Heart left ventricle (tissue), 16 donors: ENCODE measurements around the gene RPGRIP1L. TPM values are rescaled to one million over a fixed set of nuclear protein-coding genes. Genes with fewer than 3 reads are reported as not detected.
"Not testable (repeated sequence)": the region's sequence is repeated elsewhere in the genome, so short reads cannot be mapped to it uniquely, and the experiment has no call there.

Experiments
- ATAC-seq, 4 donors: fragments of 200-7000 bp; cut with Tn5 transposase; one replicate each; pipeline ENCODE4 v1.9.1; 2020 to 2022; ENCODE audit warnings: moderate library complexity in 4 of 4, mild to moderate bottlenecking in 3 of 4, moderate number of reproducible peaks in 1 of 4
- DNase-seq, 5 donors: peaks; one replicate each; pipeline ENCODE4 v3.0.0-alpha.2; 2020
- H3K27ac ChIP-seq, 12 donors: fragments of 200-600 bp; sonication (generic) in 4 of 12; one replicate each; pipeline versions ENCODE4 v1.5.0 to v1.8.0; 2016 to 2022; ENCODE audit warnings: mild to moderate bottlenecking in 2 of 12
- H3K27me3 ChIP-seq, 9 donors: fragments of 200-600 bp; sonication (generic) in 2 of 9; one replicate each; pipeline versions ENCODE4 v1.5.1 to v1.8.0; 2016 to 2022; ENCODE audit warnings: mild to moderate bottlenecking in 3 of 9
- H3K36me3 ChIP-seq, 9 donors: fragments of 200-600 bp; sonication (generic) in 2 of 9; one replicate each; pipeline versions ENCODE4 v1.5.0 to v1.8.0; 2018 to 2022; ENCODE audit warnings: mild to moderate bottlenecking in 2 of 9
- H3K4me1 ChIP-seq, 12 donors: fragments of 200-600 bp; sonication (generic) in 4 of 12; one replicate each; pipeline versions ENCODE4 v1.5.0 to v1.8.0; 2016 to 2022; ENCODE audit warnings: mild to moderate bottlenecking in 3 of 12
- H3K4me3 ChIP-seq, 12 donors: fragments of 200-600 bp; sonication (generic) in 4 of 12; one replicate each; pipeline versions ENCODE4 v1.5.0 to v1.8.0; 2017 to 2022; ENCODE audit warnings: mild to moderate bottlenecking in 9 of 12, moderate library complexity in 4 of 12
- H3K9me3 ChIP-seq, 12 donors: fragments of 200-600 bp; sonication (generic) in 4 of 12; one replicate each; pipeline versions ENCODE4 v1.5.0 to v1.8.0; 2016 to 2022; ENCODE audit warnings: mild to moderate bottlenecking in 1 of 12
- CTCF ChIP-seq, 12 donors: fragments of 200-600 bp; sonication (generic) in 4 of 12; IDR thresholded peaks; one replicate each; pipeline versions ENCODE4 v1.5.0 to v1.8.0; 2018 to 2022; ENCODE audit warnings: antibody characterized with exemption in 12 of 12, mild to moderate bottlenecking in 5 of 12
- POLR2A ChIP-seq, 2 donors: fragments of 450-650 bp; IDR thresholded peaks; one replicate each; pipeline ENCODE4 v1.6.1; 2017; ENCODE audit warnings: antibody characterized with exemption in 2 of 2, mild to moderate bottlenecking in 2 of 2, moderate library complexity in 2 of 2
- WGBS, 4 donors: extraction: QIAGEN DNeasy Blood & Tissue Kit in 2 of 4; methylation state at CpG; one replicate each; pipeline versions ENCODE4 v1.1.5 to v1.1.7; 2013 to 2018; 5-methylcytosine and 5-hydroxymethylcytosine counted together
- intact Hi-C, 10 donors: fragments of 100-400 bp; cut with DNase I; formaldehyde crosslinking; loops; one replicate each; pipeline versions ENCODE4 v1.11.1 to v1.14.2; 2022
- polyA plus RNA-seq, 2 donors: library from polyadenylated mRNA; stranded (reverse); fragments of 200-250 nt; gene quantifications; one replicate each; pipeline ENCODE4 v1.2.3, GENCODE V29; 2013
- total RNA-seq, 9 donors: library from RNA; depleted of rRNA in 2 of 9; stranded (reverse); fragments of >200 nt in 2 of 9; fragmentation: NEBNext Ultra II Directional in 3 of 9; extraction: Animal tissue kit (Norgen Biotek cat#: 25700) in 3 of 9; gene quantifications; one replicate each; pipeline versions ENCODE4 v1.1.0 to v1.2.4, GENCODE V29; 2016 to 2023
- donor health status: ischemic (EF 13 %, LVEDD 7.1; RV severe dilation, severe dysfunction).
- donor health status: healthy with polysubstance abuse.
- donor health status: DM: no; HTN: yes; CAD: no.
- donor health status: DM: no; HTN: no; CAD: no.
- donor health status: ischemic (EF 25% LVEDD 6.9; RV normal size, moderate dysfunction).
- donor health status: ischemic (EF 25% LVEDD 5.7; RV mildly dilated, moderate dysfunction).
- donor health status: healthy.
- donor health status: DM: yes; HTN: yes; CAD: no.
- donor health status: ischemic (EF 35%, LVEDD 5.7; RV mildly dilated, moderate dysfunction).
- donor health status: nonischemic (EF 11% LVEDD 7.7; RV severe dilation, severe dysfunction).
- donor health status: DM: yes; HTN: yes; CAD: no.
- donor health status: PGD.
- donor health status: ischemic (EF 29% LVEDD 5.4; RV normal size, mild dysfunction).
- donor health status: nonischemic (EF 23%, LVEDD 6.1; RV moderate dilation, normal function).

Gene RPGRIP1L
- total and polyA plus RNA-seq, 11 donors = 0.69 to 4.6 (median 2.3) TPM

DNA sequence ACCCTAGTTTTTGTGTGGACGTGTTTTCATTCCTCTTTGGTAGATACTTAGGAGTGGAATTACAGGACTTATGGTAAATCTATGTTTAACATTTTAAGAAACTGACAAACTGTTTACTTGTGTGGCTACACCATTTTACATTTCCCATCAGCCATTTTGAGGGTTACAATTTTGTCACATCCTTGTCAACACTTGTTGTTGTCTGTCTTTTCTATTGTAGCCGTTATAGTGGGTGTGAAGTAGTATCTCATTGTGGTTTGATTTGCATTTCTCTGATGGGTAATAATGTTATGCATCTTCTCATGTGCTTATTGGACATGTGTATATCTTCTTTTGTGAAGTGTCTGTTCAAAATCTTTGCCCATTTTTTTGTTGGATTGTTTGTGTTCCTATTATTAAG lies 4.8 kb upstream of the RPGRIP1L start:
- Histone ChIP-seq H3K27me3 (no peaks in the 10 kb centered on the region), H3K4me1 (peaks cover 0 to 35% (median 17%) of the 10 kb centered on the region in 12 donors), H3K4me3 (no peak overlapping the region), H3K9me3 (no peaks in the 10 kb centered on the region), H3K27ac (no peak overlapping the region), H3K36me3 (peaks cover 0 to 3% (median 0%) of the 10 kb centered on the region in 9 donors)
- ATAC-seq (no peak), DNase-seq (no peak)
- intact Hi-C loops = loop anchor here in 1 of 10 donors (10.0 kb wide), 1 partner anchor 274 kb away; the partner anchor contains the start of gene RBL2
- TF ChIP-seq POLR2A (IDR thresholded peaks at IDR 0.05) = no peak
- TF ChIP-seq CTCF (IDR thresholded peaks at IDR 0.05) = no peak
- 88 to 96% (median 94%) methylated on average over 2 of the region's 2 CpGs for WGBS, 4 donors

- no peak overlapping the region for H3K4me3 ChIP-seq
- no peaks in the 10 kb centered on the region for H3K9me3 ChIP-seq
- WGBS, 4 donors = 58 to 70% (median 66%) methylated on average over 3 of the region's 3 CpGs
- intact Hi-C loops = loop anchor here in 1 of 10 donors (10.0 kb wide), 1 partner anchor 273 kb away; the partner anchor contains the start of gene RBL2
- DNase-seq (no peak), ATAC-seq (no peak)
- no peak for TF ChIP-seq CTCF (IDR thresholded peaks at IDR 0.05)
- TF ChIP-seq POLR2A (IDR thresholded peaks at IDR 0.05) = no peak
- H3K27ac ChIP-seq = no peak overlapping the region
- H3K27me3 ChIP-seq = no peaks in the 10 kb centered on the region
- H3K36me3 ChIP-seq = peaks cover 0 to 3% (median 0%) of the 10 kb centered on the region in 9 donors
- peaks cover 0 to 36% (median 19%) of the 10 kb centered on the region in 12 donors for H3K4me1 ChIP-seq
These were observed 4.0 kb upstream of the RPGRIP1L start for GRCh38 chr16:53707671-53708070.

DNA sequence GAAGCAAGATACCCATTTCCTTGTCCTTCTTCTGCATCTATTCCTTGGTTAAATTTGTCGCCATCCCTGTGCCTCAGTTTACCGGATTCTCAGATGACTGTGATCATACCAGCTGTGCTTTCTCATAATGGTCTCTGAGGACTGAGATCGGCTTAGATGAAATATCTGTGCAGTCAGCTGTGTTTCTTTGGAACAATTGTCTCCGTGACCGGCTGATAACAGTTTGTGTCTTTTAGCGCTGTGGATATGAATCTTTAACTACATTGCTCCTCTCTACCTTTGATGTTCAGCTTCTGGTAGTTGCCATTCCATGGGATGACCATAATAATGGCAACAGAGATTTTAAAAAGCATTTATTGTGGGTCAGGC lies 770 bp upstream of the RPGRIP1L start:
- TF ChIP-seq CTCF (IDR thresholded peaks at IDR 0.05) (no peak), POLR2A (IDR thresholded peaks at IDR 0.05) (no peak)
- no peak for DNase-seq
- peak overlapping the region in 11 of 12 donors; percentile 33 to 85 (median 69) for H3K27ac ChIP-seq
- intact Hi-C loops = loop anchor here in 3 of 10 donors (1.0 to 10.0 kb wide), 3 partner anchors 8 to 270 kb away; partner anchors contain the start of gene RBL2 (in 1 of the 3)
- H3K36me3 ChIP-seq = peaks cover 0 to 8% (median 0%) of the 10 kb centered on the region in 9 donors
- 5 to 11% (median 9%) methylated on average over 6 of the region's 6 CpGs for WGBS, 4 donors
- H3K9me3 ChIP-seq = no peaks in the 10 kb centered on the region
- H3K27me3 ChIP-seq = no peaks in the 10 kb centered on the region
- ATAC-seq = no peak
- H3K4me1 ChIP-seq = peaks cover 0 to 24% (median 19%) of the 10 kb centered on the region in 12 donors
- peak overlapping the region; percentile 65 to 93 (median 76) for H3K4me3 ChIP-seq

DNA sequence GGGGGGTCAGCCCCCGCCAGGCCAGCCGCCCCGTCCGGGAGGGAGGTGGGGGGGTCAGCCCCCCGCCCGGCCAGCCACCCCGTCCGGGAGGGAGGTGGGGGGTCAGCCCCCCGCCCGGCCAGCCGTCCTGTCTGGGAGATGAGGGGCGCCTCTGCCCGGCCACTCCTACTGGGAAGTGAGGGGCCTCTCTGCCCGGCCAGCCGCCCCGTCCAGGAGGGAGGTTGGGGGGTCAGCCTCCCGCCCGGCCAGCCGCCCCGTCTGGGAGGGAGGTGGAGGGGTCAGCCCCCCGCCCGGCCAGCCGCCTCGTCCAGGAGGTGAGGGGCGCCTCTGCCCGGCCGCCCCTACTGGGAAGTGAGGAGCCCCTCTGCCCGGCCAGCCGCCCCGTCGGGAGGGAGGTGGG lies 5.4 kb downstream of the RPGRIP1L start:
- ATAC-seq, H3K4me1 ChIP-seq, H3K9me3 ChIP-seq, H3K4me3 ChIP-seq, DNase-seq, H3K27me3 ChIP-seq, intact Hi-C loops, H3K27ac ChIP-seq: not testable (repeated sequence)
- peaks cover 0 to 22% (median 0%) of the 10 kb centered on the region in 9 donors for H3K36me3 ChIP-seq
- WGBS, 4 donors = 95 to 98% methylated on average over 28 to 31 of the region's 31 CpGs; no CpG with 5 or more reads in 2 of the 4 donors

DNA sequence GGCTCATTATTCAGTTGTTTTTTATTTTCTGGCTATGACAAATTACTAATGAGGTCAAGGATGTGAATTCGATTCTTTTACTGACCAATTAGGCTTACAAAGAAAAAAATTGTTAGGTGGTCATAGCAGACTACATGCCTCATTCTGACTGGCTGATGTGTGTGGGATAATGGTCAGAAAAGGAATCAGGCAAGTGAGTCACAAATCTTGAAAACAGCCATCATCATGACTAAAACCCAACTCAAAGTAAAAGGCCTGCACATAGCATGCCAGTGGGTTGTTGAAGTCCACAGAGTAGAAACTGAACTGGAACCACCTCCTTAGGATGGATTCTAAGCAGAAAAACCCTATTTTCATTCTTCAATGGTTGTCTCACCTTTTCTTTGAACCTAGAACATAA lies 8.6 kb downstream of the RPGRIP1L start:
- DNase-seq = no peak
- H3K27me3 ChIP-seq = no peaks in the 10 kb centered on the region
- TF ChIP-seq POLR2A (IDR thresholded peaks at IDR 0.05) (no peak), CTCF (IDR thresholded peaks at IDR 0.05) (no peak)
- ATAC-seq = no peak
- no peak overlapping the region for H3K4me3 ChIP-seq
- no peaks in the 10 kb centered on the region for H3K4me1 ChIP-seq
- peaks cover 0 to 31% (median 7%) of the 10 kb centered on the region in 9 donors for H3K36me3 ChIP-seq
- H3K27ac ChIP-seq = no peak overlapping the region
- 92 to 97% (median 95%) methylated on average over 1 of the region's 1 CpG for WGBS, 4 donors
- H3K9me3 ChIP-seq = no peaks in the 10 kb centered on the region
- intact Hi-C loops = no loop called here
